Hindlimb muscle (tissue), 1 donor: Measurements from ENCODE around the gene MYO1E. TPM values are rescaled to one million over a fixed set of nuclear protein-coding genes. Genes with fewer than 3 reads are reported as not detected.

Experiments
- DNase-seq: peaks from one replicate; pipeline ENCODE4 v3.0.0-alpha.2; 2013
- polyA plus RNA-seq: library from polyadenylated mRNA; unstranded; fragments of 120-200 nt; gene quantifications from one replicate; pipeline ENCODE4 v1.2.1, GENCODE V29; 2013; ENCODE audit not compliant: insufficient read length

The MYO1E gene
- polyA plus RNA-seq, 1 donor: 48.2 TPM

DNA sequence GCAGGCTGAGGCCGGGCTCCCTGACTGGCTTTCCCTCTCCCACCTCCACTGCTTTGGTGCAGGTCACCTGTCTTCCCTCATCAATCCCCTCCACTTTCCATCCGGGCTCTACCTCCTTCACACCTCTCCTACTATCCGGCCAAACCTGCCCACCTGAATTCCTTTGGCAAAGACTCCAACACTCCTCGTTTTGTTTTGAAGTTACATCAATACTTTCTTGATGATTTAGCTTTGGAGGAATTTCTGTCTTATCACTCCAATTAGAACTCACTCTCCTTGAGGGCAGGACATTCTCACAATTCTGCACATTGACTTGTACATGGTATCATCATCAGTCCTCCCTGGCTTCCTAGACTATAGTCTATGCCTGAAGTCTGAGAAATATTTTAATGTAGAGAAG is 145.7 kb downstream of the MYO1E start:
- DNase-seq: no peak

DNA sequence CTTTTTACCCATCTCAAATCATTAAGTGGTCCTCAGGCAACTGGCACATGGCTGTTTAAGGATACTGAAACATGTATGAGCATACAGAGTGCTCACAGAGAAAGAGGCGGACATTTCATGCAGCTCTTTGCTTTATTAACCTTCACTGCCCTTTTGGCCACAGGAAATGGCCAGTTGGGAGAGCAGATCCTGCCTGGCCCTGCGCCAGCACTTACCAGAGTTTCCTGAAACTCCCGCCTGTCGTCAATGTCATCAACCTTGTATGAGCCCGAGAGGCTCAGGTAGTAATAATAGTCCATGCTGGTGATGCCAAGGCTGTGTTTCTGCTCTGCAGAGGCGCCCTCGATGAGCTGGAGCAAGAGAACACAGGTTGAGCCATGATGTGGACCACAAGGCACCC is 148.2 kb downstream of the MYO1E start:
- DNase-seq: no peak

DNA sequence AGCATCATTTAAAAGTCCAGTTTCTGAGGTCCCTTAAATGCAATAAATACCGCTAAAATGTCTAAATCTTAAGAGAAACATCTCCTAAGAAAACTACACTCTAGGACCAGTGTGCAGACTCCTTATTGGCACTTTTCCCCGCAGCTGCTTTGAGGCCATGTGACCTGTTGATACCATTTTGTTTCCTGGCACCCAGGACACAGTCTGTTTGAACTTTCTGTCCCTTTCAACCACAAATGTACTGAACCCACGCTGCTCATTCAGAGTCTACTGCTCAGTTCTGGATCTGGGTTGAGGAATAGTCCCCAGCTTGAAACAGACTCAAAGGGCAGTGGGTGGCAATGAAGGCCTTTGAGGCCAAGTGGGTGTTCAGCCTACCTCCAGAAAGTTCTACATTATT is 148.9 kb downstream of the MYO1E start:
- DNase-seq: no peak

DNA sequence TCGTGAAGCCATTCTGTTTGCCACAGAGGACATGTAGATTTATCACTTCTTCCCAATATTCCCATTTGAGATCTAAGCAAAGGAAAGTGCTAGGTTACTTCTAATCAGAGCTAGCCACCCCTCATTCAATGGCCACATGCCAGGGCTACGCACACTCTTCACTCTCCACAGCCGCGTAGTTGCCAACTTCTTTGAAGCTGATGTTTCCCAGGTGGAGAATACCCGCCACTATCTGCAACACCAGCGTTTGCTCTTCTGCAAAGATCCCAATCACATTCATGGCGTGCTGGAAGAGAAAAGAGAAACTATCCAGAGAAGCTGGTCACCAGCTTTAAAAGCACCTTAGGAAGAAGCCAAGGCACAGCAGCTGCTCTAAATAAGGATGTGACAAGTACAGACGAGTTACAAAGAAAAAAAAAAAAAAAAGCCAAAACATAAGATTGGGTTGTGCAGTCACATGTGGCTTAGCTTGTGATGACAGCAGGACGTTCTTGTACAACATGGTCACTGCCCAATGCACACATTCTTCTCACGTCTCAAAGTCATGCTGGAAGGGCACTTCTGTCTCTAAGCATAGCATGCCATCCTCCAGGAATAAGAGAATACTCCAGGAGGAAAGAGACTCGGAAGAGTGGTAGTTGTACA is 149.6 kb downstream of the MYO1E start:
- no peak for DNase-seq

DNA sequence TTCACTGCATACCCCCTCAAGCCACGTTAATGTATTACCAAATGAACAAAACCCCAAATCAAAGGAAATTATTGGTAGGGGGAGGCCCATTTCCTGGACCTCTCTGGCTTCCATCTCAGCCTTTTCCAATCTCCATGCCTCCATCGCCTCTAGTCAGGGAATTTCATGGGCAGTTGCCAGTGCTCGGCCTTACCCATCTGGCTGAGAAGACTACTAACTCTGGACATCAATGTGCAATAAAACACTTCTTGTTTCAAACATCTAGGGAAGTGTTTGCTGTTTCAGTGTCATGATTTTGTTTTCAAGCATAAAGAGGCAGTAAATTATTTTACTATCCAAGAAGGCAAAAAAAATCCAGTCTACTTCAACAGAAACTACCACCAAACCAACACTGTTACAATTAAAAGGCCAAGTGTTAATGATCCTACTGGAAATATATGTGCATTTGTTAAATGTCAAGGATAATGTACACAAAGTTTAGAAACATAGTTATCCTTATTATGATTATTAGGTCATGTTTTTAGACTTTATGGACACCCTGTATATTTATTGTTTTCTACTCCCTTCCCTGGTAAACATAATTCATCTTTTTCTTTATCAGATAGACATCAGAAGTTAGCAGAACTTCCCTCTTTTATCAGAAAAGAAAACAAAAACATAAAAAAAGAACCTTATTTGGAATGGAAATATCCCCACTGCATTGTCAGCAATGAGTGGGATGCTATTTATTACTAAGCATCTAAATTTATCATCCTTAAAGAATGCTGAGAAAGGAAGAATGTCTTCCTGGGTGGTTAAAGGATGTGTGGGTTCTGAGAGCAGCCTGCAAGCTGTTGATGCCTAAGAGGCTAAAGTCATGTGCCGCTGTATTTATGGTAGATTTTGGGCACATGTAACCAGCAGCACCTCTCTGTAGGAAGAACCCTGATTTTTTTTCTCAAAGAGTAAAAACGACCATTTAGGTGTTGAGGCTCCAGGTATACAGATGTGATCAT is 150.9 kb downstream of the MYO1E start:
- no peak for DNase-seq

DNA sequence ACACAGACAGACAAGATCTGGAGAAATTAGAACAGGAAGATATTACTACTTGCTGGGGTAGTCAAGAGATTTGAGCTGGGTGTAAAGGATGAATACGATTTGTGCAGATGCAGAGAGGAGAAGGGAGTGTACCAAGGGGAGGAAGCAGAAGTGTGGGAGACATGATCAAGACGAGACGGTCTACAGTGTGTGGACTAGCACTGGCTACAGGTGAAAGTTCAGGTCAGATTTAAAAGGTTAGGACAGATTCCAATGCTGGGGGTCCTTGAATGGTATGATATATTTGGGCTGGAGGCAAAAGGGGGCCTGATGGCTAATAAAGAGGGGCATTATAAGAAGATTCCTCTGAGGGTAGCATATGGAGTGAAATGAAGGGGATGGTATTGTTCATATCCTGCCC is 154.0 kb downstream of the MYO1E start:
- DNase-seq: no peak

DNA sequence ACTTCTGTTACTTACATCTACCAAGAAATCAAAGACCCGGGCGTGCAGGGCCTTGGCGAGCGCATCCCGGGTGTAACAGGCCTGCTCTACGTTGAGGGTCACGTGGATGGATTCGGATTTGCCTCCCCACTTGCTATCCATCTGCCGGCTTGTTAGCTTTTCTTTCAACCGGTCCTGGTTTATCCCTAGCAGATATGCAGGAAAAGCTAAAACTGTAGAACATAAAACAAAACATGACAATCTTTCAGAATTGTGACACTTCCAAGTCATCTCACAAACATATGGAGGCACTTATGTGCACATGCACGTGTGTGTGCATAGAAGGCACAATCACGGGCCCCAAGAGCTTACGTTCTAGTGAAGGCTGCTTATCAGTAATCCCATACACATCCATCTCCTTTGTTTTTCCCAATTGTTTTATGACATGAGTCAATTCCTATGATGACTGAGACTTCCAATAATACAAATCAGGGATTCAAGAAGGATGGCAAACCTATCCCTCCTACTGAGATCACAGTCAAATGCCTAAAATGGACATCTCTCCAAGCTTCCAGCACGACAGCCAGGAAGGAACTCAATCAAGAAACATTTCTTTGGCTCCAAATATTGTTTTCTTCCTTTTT is 154.7 kb downstream of the MYO1E start:
- no peak for DNase-seq

DNA sequence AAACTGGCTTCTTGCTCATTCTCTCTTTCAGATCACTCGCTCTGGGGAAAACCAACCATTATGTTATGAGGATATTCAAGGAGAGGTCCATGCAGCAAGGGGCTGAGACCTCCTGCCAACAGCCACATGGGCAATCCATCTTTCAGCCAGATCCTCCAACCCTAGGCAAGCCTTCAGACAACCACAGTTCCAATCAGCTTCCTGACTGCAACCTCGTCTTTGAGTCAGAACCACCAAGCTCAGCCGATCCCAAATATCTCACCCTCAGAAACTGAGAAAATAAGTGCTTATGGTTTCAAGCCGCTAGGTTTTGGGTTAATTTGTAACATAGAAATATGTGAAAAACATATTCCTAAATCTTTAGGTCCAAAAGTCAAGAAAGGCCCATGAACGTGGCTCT is 155.8 kb downstream of the MYO1E start:
- DNase-seq: no peak

DNA sequence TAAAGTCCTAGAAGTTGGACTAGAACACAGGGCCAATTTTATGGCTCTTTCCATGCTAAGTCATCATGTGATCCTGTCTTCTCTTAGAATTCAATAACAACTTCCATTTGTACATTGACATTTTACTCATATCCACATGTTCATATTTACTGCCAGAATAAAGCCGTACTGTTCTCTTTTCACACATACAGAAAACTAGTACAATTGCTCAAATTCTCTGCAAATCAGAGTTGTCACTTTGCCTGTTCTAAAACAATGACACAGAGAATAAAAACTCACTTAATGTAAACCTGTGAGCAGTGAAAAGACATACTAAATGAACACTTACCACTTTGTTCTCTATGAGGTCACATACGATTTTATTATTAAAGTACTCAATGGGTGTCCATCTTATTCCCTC is 162.5 kb downstream of the MYO1E start:
- no peak for DNase-seq

DNA sequence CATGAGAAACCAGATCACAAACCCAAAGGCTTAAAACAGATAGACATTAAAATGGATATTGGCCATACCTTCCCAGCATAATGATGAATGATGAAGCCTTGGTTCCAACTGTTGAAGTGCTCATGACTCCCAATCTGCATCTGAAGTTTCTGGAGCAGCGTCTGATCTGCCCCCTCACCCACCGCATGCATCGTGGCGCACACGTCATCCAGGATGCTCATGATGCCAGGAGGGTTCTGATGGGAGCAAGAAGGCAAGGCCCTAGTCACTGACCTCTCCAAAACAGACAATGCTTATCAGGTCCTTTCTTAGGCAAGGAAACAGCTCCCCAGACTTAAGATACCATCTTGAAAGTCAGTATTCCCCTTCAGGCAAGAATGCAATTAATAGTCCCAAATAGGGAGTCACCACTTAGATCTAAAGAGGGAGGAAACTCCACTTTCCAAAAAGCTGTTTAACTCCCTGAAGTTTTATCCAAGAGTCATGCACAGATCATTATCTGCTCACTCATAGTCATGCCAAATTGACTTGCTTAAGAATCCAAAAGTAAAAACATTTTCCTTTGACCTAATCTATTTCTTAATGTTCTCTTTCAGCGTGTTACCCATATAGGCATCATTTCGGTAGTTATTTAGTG is 163.9 kb downstream of the MYO1E start:
- no peak for DNase-seq

DNA sequence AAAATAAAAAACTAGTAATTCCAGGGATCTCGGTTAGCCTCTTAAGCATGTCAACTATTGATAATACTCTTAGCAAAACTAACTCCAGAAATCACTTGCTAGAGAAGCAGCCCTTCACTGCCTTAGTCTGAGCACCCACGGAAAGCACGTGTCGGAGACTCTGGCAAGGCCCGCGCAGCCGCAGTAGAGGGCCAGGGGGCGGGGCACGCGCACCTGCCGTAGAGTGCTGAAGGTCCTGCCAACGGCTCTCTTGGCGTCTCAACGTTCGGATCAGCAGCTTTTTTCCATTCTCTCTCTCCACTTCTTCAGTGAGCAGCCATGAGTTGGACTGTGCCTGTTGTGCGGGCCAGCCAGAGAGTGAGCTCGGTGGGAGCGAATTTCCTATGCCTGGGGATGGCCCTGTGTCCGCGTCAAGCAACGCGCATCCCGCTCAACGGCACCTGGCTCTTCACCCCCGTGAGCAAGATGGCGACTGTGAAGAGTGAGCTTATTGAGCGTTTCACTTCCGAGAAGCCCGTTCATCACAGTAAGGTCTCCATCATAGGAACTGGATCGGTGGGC is 166.0 kb downstream of the MYO1E start, which contains the start of gene LDHAL6B:
TSS of gene LDHAL6B (plus strand) at position 221 of the 561 bp plus-strand sequence. CDS start at position 319, 98 bp downstream.
- DNase-seq: no peak

DNA sequence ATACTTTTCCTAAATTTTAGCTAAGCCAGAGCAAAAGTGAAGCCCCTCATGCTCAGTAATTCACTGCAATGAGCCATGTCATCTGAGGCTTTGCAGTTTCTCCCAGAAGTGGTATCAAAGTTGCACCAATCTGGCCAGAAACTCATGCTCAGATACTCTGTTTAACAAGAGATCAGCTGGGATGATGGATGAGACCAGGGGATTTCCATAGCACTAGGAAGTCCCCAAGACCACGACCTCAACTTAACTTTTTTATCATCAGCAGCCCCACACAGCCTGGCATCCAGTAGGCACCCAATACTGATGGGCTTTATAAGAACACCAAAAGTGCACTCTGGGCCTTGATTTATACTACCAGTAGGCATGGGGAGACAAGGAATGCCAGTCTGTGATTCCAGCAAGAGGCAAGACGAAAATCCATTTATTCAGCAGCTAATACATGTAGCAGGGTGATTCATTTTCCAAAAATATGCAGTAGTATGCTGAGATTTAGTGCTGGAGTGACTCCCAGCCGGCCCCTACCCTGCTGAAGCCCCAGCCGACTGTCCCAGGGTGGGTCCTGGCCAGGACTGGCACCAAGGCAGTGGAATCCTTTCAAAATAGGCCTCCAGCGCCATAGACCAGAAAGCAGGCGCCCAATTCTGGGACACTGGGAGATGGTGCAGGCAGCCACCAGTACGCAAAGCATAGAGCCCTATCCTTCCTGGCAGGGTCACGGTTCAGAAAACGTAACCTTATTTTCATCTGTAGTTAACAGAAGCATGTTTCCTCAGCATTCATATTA is 166.6 kb downstream of the MYO1E start:
- DNase-seq: no peak

DNA sequence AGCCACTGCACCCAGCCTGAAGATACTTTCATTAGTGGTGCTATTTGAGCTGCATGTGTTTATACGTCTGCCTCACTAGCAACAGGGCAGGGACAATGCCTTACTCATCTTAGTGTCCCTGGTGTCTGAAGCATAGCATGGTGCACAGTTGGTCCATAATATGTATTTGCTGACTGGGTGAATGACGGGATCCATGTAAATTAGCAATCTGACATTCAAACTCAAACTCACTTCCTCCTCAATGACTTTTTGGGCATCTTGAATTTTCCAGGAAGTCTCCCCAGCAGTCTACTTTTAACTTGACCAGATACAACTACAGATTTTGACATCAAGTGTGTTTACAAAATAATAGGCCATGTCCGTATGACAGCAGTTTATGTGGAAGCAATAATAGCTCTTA is 169.0 kb downstream of the MYO1E start:
- DNase-seq: no peak

DNA sequence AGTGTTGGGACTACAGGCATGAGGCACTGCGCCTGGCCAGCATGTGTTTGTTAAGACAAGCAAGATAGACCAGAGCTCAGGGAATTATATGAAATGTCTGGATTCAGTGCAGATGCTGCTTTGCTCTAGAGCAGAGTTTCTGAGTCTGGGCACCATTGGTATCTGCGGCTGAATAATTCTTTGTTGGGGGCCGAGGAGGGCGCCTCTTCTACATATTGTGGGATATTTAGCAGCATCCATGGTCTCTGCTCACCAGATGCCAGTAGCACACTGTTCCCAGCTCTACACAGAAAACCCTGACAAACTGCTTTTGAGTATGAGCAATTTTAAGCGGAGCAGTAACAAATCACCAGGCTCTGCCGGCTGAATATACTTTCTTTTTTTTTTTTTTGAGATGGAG is 169.7 kb downstream of the MYO1E start:
- DNase-seq: no peak

DNA sequence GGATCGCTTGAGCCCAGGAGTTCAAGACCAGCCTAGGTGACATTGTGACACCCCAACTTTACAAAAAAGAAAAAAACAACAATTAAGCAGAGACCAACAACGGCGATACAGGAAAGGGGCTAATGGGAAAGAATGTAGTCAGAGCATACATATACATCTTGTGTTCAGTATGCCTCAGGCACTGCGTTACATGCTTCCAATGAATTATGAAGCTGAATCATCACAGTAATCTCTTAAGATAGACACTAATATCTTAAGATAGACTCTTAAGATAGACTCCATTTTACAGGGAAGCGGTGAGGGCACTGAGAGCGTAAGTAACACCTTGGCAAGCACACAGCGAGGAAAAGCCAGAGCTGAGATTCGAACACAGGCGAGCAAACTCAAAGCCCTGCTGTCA is 172.1 kb downstream of the MYO1E start:
- no peak for DNase-seq

DNA sequence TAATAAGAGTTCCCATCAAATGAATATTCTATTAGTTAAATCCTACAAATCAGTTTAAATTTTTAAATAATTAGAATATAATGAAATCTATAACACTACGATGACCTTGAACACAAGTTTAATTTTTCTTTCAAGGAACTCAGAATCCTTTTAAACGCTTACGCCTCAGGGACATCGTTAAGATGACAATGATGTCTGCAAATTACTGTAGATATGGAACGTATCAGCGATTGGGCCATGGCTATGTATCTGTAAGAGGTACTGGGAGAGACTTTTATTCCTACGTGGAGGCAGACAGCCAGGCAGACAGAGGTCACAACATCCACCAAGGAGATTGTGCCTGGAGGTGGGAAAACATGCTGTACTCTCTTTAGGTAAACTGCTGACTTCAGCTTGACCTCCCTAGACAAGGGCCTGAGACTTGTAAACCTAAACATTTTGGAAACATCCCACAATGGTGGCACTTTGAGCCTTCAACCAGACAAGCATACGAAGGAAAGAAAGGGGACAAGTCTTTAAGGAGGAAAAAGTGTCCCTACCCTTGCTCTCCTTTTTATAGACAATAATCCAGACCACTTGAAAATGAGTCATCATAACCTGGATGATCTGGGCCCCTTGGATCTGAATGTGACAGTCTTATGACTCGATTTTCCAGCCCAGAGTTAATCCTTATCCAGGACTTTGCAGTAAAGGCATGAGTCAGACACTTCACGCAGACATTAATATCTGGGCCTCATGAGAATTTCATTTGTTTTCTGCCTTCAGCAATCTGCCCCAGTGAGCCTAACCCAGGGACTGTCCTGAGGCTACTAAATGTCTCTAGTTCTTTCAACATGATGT is 172.8 kb downstream of the MYO1E start:
- no peak for DNase-seq

DNA sequence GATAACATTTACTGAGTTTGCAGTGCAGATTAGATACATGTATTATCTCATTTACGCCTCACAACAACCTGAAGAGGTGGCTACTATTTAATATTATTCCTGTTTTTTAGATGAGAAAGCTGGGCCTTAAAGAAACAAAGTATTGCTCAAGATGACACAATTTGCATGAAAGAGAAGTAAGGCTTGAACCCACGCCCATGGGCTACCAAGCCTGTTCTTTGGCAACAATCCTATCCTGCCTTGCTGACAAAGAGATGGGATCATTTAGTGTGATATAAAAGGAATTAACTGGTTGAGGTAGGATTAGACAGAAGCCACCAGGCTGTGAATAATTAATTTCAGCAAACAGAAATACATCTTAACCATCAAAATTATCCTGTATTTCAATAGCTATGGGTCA is 175.2 kb downstream of the MYO1E start:
- DNase-seq: no peak

DNA sequence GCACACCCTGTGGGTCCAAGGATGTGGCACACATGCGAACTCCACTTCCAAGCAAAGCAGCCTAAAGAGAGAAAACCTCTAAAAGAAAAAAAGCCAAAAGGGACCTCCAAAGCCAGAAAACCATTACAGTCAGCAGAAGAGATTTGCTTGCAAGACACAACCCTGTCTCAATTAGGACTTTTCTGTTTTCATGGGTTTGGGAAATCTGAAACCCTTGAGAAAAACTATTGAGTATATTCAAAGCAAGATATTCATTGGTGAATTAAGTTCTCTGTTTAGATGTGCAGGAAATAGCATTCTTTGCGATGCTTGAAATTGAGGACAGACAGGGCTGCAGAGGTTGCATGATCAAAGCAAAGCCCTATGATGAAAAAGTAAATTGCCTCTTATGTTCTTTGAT is 176.3 kb downstream of the MYO1E start:
- no peak for DNase-seq

DNA sequence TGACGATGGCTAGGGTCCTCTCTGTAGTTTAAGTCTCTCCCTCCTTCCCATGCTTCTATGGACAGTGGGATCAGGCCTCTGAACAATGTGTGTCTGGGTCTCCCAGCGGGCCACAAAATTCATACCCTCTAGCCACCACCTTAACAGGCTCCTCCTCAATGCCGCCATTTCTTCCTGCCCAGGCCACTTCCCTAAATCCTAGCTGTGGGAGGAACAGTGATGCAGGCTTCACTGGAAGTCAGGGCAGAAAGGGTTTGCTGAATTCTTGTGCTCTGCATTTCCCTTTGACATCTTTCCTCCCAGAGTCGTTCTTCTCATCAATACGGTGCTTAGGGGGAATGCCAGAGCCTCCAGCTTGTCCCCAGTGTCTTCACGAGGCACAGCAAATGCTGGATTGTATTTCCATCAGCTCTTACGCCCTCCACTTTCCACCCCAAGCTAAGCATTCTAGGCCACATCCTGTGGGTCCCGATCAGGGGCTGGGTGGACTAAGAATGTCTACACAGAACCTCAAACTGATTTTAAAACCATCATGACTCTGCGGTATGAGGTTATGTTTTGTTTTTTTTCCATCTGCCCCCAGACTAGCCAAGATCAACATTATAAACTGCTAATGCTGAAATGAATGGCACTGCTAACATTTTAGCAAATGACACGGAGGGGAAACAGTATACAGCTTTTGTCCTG is 177.9 kb downstream of the MYO1E start:
- no peak for DNase-seq

DNA sequence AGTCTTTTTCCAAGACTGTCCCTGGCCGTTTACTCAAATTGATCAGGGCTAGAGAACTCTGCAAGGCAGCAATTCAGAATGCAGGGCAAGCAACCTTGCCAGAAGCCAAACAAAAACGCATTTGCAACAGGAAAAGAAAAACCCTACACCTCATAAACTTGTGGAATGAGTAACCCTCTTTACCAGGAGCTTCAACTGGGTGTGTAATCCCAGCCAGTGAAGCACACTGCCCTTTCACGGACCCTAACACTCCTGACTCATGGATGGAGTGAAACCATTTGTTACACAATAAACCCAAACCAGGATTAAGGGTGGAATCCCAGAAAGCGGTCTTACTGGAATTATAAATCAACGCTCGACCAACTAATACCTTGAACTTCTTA is 180.8 kb downstream of the MYO1E start:
- DNase-seq: no peak
